Stimulated activated naive CD8-positive, alpha-beta T cell treated with anti-CD3 and anti-CD28 coated beads, Interleukin-15, Interleukin-2, amounts not matched to agents 100 U/mL and 50 U/mL, for 24 hours (primary cell): ENCODE results near the gene CEP120.

Experiments
- ATAC-seq: fragments of 150-1000 bp; cut with Tn5 transposase; one replicate; pipeline ENCODE4 v1.10.0; 2021
- DNase-seq: peaks from one replicate; pipeline ENCODE4 v3.0.0; 2021

CEP120 gene

DNA sequence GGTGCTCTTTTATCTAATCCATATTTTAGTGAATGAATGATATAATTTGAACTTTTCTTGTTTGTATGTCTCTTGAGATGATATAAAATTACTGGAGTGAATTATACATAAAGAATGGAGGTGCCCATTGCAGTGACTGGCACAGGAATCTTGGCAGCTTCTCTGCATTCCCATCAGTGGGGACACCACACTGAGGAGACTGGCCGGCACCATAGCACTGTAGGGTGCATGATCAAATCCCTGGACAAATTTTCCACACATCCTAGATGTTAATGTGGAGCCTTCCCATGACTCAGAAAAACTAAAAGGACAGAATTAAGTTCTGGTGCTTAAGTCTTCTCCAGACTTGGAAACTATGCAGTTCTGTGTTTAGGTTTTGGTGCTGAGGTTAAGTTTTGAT lies 124.1 kb downstream of the CEP120 start:
- no peak for DNase-seq
- ATAC-seq = no peak

DNA sequence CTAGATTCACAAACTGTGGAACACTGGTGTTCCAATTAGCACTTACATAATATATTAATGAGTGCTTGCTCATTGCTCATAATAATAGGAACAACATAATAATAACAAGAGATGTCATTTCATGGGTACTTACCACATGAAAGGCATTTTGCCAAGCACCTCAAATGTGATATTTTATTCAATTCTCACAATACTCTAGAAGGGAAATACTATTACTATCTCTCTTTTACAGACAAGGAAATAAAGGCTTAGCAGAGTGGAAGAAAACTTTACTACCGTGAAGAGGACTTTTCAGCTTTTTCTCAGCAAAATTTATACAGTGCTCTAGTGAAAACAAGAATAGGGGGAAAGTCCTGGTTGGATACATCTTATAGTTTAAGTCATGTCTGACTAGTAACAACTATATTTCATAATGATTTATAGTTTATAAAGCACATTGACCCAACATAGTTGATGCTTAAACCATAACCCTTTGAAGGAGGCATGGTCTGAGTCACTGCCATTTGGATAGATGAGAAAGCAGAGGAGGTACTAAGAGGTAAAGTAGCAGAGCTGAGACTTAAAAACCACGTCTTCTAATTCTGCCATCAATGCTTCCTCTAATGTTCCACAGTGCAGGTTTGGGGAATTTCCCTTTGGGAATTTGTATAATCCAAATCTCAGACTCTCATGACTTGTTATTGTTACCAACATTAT lies 124.7 kb downstream of the CEP120 start:
- ATAC-seq (no peak), DNase-seq (no peak)

DNA sequence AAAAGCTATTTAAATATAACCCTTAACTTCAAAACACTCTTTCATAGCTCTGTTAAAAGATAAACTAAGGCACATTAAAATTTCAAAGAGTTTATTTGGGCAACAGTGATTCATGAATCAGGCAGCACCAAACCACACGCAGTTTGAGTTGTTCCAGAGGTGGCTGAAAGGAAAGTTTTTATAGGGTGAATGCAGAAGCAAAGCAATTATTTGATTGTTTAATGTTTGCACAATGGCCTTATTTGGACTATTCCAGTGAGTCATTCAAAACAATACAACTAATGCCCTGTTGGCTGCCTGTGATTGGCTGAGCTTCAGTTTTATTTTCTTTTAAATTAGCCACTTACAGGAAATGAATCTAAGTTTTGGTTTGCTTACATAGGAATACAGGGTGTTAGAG lies 125.3 kb downstream of the CEP120 start:
- ATAC-seq (no peak), DNase-seq (no peak)

DNA sequence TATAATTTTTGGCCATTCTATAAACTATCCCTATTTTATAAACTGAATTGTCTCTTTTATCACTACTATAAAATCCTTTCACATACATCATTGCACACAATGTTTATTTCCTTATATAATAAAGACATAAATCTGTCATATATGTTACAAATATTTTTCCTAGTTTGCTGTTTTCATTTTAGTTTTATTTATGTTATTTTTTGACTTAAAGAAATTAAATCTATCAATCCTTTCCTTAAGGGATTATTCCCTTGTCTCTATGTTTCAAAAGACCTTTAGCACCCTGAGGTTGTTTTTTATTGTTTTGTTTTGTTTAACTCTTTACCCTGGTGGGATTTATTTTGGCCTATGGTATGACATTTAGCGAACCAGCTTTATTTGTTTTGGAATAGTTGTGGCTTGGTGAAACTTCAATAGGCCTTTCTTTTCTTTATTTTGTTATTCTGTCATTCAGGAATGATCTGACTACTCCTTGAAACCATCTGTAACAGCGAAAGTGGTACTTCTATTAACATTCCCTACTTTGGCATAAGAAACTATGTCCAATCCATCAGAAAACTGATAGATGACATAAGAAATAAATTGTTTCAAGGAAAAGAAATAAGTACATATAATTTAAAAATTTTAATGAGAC lies 125.9 kb downstream of the CEP120 start:
- no peak for ATAC-seq
- DNase-seq = no peak
